C4-2B (cell line): Measurements from ENCODE around the gene THEM4.

ENCODE experiments used
- H3K27ac ChIP-seq: fragments of 450-650 bp; 2 replicates; pipeline ENCODE4 v1.5.1; 2017
- ZFX ChIP-seq: fragments of 450-650 bp; IDR thresholded peaks from 2 replicates; pipeline ENCODE4 v1.6.1; 2017
- TF ChIP-seq, protein P1 (sequence below): fragments of 450-650 bp; conservative IDR thresholded peaks from 2 replicates; pipeline ENCODE4 v1.5.1; 2017; ENCODE audit warnings: mild to moderate bottlenecking

The THEM4 gene

DNA sequence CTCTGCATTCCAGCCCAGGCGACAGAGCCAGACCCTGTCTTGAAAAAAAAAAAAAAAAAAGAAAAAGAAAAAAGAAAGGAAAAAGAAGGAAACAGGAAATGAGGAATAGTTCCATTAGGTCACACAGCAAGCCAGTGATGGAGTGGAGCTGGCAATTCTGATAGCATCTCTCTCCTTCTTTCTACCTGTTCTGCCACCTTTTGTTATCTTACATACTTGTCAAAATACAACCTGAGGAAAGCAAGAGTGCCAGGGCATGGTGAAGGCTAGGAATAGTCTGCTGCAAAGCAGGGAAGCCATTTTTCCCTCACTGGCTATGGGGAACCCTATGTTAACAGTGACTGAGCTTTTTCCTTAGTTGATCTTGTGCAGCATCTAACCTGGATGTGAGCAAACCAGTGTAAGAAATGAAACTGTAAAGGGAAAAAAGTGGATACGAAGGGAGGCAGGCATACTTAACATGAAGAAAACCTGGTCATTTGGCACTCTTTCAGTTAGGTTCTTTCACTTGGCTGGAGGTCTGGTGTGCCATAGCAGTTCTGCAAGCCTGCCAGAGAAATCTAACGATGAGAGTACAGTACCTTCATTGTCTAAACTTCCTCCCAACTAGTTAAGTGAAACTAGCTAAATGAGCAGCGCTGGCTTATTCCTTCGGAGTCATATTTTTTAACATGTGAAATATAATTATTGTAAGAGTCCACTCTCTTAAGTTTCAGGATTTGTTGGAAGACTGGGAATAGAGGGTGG, 37.9 kb downstream of the THEM4 start:
- no peak overlapping the region for H3K27ac ChIP-seq
- TF ChIP-seq, protein P1, sequence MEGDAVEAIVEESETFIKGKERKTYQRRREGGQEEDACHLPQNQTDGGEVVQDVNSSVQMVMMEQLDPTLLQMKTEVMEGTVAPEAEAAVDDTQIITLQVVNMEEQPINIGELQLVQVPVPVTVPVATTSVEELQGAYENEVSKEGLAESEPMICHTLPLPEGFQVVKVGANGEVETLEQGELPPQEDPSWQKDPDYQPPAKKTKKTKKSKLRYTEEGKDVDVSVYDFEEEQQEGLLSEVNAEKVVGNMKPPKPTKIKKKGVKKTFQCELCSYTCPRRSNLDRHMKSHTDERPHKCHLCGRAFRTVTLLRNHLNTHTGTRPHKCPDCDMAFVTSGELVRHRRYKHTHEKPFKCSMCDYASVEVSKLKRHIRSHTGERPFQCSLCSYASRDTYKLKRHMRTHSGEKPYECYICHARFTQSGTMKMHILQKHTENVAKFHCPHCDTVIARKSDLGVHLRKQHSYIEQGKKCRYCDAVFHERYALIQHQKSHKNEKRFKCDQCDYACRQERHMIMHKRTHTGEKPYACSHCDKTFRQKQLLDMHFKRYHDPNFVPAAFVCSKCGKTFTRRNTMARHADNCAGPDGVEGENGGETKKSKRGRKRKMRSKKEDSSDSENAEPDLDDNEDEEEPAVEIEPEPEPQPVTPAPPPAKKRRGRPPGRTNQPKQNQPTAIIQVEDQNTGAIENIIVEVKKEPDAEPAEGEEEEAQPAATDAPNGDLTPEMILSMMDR = no peak
- no peak for TF ChIP-seq ZFX

DNA sequence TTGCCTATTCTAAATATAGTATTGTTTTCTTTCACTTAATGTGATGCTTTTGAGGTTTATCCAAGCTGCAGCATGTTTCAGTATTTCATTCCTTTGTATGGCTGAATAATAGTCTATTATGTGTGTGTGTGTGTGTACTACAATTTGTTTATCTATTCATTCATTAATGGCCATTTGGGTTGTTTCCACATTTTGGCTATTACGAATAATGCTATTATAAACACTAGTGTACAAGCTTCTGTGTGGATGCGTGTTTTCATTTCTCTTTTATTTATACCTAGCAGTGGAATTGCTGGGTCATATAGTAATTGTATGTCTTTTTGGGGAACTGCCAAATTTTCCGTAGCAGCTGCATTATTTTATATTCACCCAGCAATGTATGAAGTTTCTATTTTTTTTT, 40.8 kb downstream of the THEM4 start:
- H3K27ac ChIP-seq = no peak overlapping the region
- no peak for TF ChIP-seq ZFX
- TF ChIP-seq, protein P1 = no peak

DNA sequence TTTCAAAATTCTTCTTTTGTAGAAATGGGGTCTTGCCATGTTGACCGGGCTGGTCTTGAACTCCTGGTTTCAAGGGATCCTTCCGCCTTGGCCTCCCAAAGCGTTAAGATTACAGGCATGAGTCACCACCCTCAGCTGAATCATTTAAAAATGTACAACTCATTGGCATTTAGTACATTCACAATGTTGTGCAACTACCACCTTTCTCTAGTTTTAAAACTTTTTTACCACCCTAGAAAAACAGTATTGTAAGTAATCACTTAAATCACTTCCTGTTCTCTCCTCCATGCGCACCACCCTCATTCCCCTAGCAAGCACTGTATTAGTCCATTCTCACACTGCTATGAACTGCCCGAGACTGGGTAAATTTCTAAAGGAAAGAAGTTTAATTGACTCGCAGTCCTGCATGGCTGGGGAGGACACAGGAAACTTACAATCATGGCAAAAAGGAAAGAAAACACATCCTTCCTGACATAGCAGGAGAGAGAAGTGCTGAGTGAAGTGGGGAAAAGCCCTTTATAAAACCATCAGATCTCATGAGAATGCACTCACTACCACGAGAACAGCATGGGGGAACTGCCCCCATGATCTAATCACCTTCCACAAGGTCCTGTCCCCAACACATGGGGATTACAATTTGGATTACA, 41.4 kb downstream of the THEM4 start:
- no peak for TF ChIP-seq ZFX
- TF ChIP-seq, protein P1 = no peak
- H3K27ac ChIP-seq = no peak overlapping the region

DNA sequence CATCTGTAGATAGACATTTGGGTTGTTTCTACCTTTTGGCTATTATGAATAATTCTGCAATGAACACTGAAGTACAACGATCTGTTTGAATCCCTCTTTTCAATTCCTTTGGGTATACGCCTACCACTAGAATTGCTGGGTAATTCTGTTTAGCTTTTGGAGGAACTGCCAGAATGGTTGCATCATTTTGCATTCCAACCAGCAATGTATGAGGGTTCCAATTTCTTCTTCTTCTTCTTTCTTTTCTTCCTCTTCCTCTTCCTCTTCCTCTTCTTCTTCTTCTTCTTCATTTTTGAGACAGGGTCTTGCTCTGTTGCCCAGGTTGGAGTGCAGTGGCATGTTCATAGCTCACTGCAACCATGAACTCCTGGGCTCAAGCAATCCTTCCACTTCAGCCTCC, 42.0 kb downstream of the THEM4 start:
- no peak overlapping the region for H3K27ac ChIP-seq
- TF ChIP-seq ZFX = no peak
- TF ChIP-seq, protein P1 = no peak

DNA sequence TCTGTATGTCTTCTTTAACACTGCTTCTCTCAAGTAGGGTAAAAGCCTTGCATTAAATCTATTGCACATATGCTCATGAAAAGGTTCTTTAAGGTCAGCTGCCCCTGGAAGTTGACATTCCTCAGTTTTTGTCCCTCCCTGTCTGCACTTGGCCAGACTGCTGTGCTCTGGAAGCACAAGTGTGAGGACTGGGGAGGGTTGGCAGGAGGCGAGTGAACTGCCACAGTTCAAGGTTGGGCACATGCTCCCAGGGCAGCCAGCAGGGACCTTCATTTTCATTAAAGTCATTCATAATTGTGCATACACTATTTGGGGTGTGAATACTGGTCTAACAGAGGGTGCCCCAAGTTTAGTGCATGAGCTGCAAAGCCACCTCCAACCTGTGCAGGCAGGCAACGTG, 44.9 kb downstream of the THEM4 start:
- H3K27ac ChIP-seq = no peak overlapping the region
- TF ChIP-seq, protein P1 = no peak
- TF ChIP-seq ZFX = no peak

DNA sequence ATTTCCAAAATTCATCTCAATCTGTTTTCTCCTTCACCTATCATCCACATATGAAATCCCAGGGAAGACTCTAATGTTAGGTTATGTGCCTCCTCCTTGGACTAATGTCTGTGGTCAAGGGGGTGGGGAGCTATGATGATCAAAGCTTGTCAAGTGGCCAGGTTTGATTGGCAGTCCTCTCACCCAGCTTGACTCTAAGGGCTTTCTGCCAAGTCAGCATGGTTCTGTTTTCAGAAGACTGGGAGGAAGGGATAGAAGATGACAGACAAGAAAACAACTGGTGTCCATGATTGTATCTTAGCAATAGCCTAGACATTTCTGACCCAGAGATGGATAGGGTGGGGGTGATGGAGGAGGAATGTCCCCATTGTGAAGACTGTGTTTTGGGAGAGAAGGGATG, 46.7 kb downstream of the THEM4 start:
- H3K27ac ChIP-seq = no peak overlapping the region
- no peak for TF ChIP-seq ZFX
- TF ChIP-seq, protein P1 = no peak

DNA sequence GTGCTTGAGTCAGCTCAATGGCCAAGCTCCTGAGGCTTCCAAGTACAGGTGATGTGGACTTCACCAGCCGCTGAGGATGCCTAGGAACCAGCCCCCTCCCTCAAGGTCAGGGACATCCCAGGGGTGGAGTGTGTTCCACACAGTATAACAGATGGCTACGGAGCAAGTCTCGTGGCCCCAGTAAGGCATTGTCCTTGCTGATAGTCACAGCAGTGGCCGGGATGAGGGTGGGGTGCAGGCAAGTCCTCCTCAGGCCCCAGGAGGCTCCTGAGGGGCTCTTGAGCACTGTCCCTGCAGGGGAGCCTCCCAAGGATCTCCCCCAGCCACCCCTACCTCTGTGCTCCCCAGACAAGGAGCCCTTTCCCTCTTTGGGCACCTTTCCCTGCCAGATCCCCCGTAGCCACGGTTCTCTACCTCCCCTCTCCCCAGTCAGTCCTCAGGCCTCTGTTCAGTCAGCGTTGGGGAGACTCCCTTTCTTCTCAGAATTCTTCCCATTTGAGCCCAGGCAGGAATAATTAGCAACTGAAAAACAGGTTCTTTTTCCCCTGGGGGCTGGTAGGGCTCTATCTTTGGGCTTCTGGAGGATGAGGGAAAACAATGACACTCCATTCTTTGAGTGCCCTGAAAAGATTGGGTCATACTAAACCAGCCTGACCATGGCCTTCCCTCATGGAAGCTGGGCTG, 48.7 kb downstream of the THEM4 start:
- TF ChIP-seq ZFX = no peak
- TF ChIP-seq, protein P1 = no peak
- H3K27ac ChIP-seq = no peak overlapping the region
